SU-DHL-6 (cell line): Measurements from ENCODE around the gene RTL3.

Experiments
- EZH2phosphoT487 ChIP-seq: fragments of 200-600 bp; sonication (generic), shearing (Covaris generic); conservative IDR thresholded peaks from 2 replicates; pipeline ENCODE4 v1.6.1; 2018; ENCODE audit warnings: mild to moderate bottlenecking, antibody characterized with exemption, low read length, moderate library complexity, mixed read lengths
- TF ChIP-seq, protein P1 (sequence below): fragments of 200-600 bp; sonication (generic); IDR thresholded peaks from one replicate; pipeline ENCODE4 v1.5.1; 2017; ENCODE audit warnings: antibody characterized with exemption, mild to moderate bottlenecking, low read length, moderate library complexity; ENCODE audit not compliant: insufficient read depth, poor library complexity, severe bottlenecking

DNA sequence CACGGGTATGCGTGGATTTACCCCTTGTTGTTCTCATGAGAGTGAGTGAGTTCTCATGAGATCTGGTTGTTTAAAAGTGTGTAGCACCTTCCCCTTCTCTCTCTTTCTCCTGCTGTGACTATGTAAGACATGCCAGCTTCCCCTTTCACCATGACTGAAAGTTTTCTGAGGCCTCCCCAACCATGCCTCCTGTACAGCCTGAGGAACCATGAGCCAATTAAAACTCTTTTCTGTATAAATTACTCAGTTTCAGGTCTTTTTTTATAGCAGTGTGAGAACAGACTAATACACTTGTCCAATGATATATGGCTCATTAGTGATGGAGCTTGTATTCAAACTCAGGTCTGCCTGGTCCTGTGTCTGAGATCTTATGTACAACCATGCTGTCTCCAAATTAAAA, 28.5 kb upstream of the RTL3 start:
- TF ChIP-seq, protein P1, sequence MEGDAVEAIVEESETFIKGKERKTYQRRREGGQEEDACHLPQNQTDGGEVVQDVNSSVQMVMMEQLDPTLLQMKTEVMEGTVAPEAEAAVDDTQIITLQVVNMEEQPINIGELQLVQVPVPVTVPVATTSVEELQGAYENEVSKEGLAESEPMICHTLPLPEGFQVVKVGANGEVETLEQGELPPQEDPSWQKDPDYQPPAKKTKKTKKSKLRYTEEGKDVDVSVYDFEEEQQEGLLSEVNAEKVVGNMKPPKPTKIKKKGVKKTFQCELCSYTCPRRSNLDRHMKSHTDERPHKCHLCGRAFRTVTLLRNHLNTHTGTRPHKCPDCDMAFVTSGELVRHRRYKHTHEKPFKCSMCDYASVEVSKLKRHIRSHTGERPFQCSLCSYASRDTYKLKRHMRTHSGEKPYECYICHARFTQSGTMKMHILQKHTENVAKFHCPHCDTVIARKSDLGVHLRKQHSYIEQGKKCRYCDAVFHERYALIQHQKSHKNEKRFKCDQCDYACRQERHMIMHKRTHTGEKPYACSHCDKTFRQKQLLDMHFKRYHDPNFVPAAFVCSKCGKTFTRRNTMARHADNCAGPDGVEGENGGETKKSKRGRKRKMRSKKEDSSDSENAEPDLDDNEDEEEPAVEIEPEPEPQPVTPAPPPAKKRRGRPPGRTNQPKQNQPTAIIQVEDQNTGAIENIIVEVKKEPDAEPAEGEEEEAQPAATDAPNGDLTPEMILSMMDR: no peak
- no peak for TF ChIP-seq EZH2phosphoT487
